ENCODE data around the gene HADHB.
"Not testable (repeated sequence)": the region's sequence is repeated elsewhere in the genome, so short reads cannot be mapped to it uniquely, and the experiment has no call there.

Gene HADHB

DNA sequence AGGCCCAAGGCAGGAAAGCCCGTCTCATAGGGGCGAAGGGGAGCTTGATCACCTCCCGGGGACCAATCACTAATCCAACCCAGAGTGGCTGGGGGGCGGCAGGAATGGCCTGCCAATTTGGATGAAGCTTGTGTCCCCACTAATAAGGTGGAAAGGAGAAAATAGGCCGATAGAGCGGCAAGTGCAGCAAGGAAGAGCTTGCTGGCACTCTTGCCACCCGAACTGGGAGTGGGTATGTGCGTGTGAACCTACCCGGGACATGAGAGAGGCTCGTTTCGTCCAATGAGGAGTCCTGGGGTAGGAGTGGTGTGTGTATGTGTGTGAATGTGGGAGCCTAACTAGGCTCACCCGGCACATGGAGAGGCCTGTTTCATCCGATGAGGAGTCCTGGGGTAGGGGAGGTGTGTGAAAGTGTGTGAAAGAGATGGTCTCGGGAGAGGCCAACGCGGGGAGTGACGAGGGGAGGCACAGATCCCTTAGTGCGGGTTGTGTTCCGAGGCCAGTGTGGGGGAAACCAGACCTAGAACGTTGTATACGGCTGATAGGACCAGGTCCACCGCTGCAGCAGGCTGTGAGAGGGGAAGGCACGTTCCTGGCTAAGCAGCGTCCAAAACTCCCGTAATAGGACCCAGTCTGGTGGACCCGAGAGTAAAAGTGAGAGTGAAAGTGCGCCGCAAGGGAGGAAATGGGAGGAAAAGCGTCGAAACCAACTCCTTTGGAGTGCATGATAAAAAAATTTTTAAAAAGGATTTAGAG lies 54.1 kb downstream of the HADHB start:
- FAIRE-seq = no peak

DNA sequence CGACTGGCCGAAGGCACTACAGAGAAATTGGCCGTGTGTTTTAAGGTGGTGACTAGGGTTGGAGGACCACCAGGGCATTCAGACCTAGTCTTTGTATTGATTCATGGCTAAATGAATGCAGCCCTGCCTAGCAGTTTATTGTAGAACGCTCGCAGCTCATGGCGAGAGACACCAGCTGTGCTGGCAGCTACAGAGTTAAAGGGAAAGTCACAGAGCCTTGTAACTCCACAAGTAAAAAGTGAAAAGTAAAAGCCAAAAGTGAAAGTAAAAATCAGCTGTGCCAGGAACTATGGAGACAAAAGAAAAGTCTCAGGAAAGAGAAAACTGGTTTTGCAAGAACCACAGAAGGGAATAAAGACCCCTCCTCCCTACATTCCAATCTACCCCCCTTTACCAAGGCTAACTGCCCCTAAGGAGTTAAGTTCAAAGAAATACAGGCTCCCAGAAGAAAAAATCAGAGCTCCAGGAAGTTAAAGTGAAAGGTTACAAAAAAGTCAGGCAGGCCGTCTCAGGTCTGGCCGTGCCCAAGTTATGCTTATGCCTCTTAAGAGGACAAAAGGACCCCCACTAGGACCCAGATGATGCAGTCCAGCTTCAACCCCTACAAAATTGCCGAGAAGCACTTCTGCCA lies 54.8 kb downstream of the HADHB start:
- peak; percentile 94 for FAIRE-seq

- no peak for FAIRE-seq
Observed at GRCh38 chr2:26300234-26300925, 55.6 kb downstream of the HADHB start.

- no peak for FAIRE-seq
Observed at GRCh38 chr2:26302846-26303245, 58.1 kb downstream of the HADHB start.

GRCh38 chr2:26305094-26305493 lies 60.4 kb downstream of the HADHB start:
- not testable (repeated sequence) for FAIRE-seq

DNA sequence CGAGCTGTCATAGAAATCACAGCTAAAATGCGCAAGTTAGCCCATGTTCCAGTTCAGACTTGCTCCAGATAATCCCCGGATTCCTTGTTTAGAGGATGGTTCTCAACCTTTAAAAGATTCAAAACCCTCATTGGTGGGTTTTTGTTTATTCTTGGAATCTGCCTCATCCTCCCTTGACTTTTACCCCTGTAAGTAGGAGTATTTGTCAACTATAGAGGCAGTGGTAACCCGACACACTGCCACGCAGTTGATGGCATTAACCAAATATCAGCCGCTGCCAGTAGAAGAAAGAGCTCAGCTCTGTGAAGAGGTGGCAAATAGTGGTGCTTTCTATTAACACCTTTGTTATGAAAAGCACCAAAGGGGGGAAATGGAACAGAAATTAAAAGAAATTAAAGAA lies 60.8 kb downstream of the HADHB start:
- FAIRE-seq = no peak

DNA sequence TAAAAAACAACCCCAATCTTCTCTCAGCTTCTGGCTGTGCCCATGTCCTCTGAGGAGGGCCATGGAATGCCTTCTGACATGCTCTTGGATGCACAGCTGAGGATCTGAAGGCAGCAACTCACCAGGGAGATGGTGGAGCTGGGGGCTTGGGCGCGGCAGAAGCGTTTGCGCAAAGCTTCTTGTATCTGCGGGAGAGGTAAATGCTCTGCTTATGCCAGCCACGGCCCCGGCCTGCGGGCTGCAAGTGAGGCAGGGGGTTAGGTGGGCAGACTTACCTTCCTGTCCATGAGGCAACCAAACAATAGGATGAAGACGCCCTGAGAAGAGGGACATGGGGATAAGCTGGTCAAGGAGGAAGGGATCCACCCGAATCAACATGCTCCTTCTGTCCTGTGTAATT lies 65.2 kb downstream of the HADHB start:
- FAIRE-seq = no peak

DNA sequence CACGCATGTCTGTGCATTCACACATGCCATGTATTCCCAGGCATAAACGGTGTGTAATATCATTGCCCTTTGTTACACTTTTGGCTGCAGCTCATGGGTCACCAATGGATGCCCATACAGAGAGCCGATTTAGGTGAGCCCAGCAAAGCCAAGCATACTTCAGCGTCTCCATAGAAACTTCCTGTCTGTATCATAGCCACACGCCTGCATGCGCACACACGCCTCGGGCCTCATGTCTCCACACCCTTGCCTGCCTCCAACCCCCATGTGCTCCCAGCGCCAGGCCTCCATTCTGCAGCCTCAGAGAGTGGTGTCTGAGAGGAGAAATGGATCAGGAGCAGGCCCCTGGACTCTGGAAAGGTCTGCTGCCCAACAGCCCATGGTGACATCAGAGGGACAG lies 67.7 kb downstream of the HADHB start:
- no peak for FAIRE-seq

GRCh38 chr2:26313446-26313845 lies 68.7 kb downstream of the HADHB start:
- no peak for FAIRE-seq

- no peak for FAIRE-seq
Observed at GRCh38 chr2:26314243-26314642, 69.5 kb downstream of the HADHB start.

DNA sequence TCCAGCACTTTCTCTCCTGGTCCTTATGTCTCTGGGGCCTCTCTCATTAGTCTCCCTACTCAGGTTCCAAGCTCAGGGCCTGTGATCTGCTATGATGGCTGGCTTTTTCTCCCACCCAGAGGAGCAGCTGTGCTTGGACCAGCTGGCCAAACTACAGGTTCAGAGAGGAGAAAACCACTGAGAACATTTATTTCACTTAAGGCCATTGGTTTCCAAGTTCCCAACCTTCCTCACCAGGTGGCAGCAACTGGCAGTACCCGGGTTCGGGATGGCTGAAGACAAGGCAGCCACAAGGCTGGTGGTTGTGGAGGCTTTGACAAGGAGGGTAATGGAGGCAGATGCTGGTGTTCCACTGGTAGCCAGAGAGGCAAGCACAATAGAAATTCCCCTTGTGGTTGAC lies 71.3 kb downstream of the HADHB start:
- FAIRE-seq = no peak

DNA sequence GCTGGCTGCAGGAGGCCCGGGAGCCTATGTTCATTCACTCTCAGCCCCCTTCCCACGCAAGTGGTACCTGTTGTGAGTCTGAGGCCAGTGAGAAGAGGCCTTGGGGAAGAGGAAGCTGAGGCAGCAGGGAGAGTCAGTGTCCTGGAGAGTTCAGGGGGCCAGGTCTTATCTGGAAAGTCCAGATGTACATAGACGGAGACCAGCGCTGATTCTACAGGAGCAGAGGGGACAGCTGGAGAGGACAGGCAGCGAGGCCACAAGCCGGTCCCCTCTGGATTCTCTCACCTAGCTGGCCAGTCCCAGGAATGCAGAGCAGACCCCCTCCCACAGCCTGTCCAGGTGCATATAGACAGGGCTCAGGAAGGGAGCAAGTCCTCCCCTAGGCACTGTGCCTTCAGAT lies 72.1 kb downstream of the HADHB start:
- FAIRE-seq = no peak

GRCh38 chr2:26317377-26318105 lies 72.8 kb downstream of the HADHB start:
- FAIRE-seq = no peak

- no peak for FAIRE-seq
Observed at GRCh38 chr2:26318950-26319349, 74.2 kb downstream of the HADHB start.

DNA sequence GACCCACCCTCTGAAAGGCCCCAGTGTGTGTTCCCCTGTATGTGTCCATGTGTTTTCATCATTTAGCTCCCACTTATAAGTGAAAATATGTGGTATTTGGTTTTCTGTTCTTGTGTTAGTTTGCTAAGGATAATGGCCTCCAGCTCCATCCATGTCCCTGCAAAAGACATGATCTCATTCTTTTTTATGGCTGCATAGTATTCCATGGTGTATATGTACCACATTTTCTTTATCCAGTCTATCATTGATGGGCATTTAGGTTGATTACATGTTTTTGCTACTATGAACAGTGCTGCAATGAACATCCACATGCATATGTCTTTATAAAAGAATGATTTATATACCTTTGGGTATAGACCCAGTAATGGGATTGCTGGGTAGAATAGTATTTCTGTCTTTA lies 79.7 kb downstream of the HADHB start:
- FAIRE-seq = not testable (repeated sequence)

DNA sequence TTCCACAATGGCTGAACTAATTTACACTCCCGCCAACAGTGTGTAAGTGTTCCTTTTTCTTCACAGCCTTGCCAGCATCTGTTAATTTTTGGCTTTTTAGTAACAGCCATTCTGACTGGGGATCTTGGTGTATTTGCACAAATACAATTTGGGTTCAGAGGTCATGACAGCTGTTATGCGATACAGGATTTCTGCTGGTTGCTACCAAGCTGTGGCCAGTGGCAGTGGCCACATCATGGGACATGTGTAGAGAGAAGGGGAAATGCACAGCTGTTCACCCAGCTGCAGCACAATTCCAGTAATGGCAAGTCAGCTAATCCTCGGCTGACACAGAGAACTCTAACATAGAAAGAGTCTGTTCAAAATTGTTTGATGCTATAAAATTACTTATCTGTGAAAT lies 80.2 kb downstream of the HADHB start:
- FAIRE-seq = no peak

DNA sequence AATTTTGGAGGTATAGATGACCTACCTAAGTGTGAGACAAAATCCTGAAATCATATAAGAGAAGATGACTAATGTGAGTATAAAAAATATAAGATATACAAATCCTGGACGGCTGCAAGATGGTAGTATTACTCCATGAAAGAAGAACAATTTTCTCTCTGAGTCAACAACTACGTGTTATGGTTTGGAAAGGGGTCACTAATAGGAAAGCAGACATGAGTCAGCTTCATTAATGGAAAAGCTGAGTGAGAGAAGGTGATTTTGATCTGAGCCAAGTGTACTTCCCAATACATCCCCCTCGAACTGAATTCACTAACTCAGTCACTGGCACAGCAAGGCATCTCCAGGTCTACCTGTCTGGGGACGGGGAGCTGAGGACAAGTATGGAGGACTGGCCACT lies 81.1 kb downstream of the HADHB start:
- no peak for FAIRE-seq

DNA sequence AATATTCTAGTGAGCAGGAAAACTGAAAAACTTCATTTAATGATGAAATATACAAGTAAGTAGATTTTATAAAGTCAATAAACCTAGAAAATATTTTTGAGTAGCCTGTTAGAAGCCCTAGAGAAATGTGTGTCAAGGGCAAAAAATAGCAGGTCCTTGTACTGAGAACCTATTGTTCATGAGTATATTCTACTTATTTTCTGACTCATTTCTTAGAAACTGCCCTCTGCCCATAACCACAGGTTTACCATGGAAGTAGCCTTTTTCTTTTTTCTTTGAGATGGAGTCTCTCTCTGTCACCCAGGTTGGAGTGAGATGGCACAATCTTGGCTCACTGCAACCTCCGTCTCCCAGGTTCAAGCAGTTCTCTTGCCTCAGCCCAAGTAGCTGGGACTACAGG lies 81.8 kb downstream of the HADHB start:
- no peak for FAIRE-seq

GRCh38 chr2:26327291-26328272 lies 82.8 kb downstream of the HADHB start:
- FAIRE-seq = no peak

- FAIRE-seq = not testable (repeated sequence)
Observed at GRCh38 chr2:26329083-26329482, 84.3 kb downstream of the HADHB start.

- peak; percentile 90 for FAIRE-seq
Observed at GRCh38 chr2:26330114-26330549, 85.4 kb downstream of the HADHB start.

DNA sequence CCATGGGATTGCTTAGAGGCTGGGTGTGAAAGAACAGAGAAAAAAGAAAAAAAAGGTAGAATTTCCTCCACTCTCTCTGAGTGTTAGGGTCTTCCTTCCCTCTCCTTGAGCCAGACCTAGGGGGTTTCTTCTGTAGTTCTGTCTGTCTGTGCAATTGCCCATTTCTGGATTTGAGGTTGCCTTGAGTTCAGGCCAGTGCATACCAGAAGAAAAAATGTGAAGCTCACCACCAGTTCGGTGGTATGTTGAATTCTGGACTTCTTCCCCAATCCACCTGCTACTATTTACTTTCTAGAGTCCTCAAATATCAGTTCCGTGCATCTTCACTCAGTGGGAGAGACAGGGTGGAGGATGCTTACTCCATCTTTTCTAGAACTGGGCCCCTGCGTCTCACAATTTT lies 85.9 kb downstream of the HADHB start:
- no peak for FAIRE-seq

Measured in G401.6 (cell line).